Keratinocyte (primary cell): ENCODE results near the gene PCMTD2. TPM values are rescaled to one million over a fixed set of nuclear protein-coding genes. Genes with fewer than 3 reads are reported as not detected.

Experiments
- DNase-seq: peaks from one replicate; pipeline ENCODE4 v3.0.0-alpha.2; 2011; ENCODE audit warnings: low read depth, missing footprints, low spot score
- FAIRE-seq: peaks from 2 replicates; lab custom pipeline; 2011; peaks lifted over from hg19 to GRCh38; lab: Jason Lieb, UNC
- H2AFZ ChIP-seq: 2 replicates; pipeline ENCODE4 v1.6.0; 2012; ENCODE audit warnings: low read length, control low read depth, inconsistent platforms; ENCODE audit not compliant: control insufficient read depth
- H3K27ac ChIP-seq: 2 replicates; pipeline ENCODE4 v1.5.1; 2011; ENCODE audit warnings: low read length; ENCODE audit not compliant: control insufficient read depth, insufficient read depth
- H3K27me3 ChIP-seq: 3 replicates; pipeline ENCODE4 v1.6.0; 2011; ENCODE audit warnings: low read length; ENCODE audit not compliant: control insufficient read depth, insufficient read depth; ENCODE audit errors: extremely low read depth
- H3K36me3 ChIP-seq, 2 experiments: 2 replicates in 1 of 2; 3 replicates in 1 of 2; pipeline ENCODE4 v1.5.1; 2011; ENCODE audit warnings: low read length in 2 of 2, mild to moderate bottlenecking in 1 of 2; ENCODE audit not compliant: control insufficient read depth in 2 of 2, insufficient read depth in 2 of 2; ENCODE audit errors: extremely low read depth in 1 of 2
- H3K4me1 ChIP-seq: 3 replicates; pipeline ENCODE4 v1.5.1; 2011; ENCODE audit warnings: low read length; ENCODE audit not compliant: control insufficient read depth, insufficient read depth; ENCODE audit errors: extremely low read depth
- H3K4me2 ChIP-seq: 3 replicates; pipeline ENCODE4 v1.6.0; 2011; ENCODE audit warnings: low read depth, low read length; ENCODE audit not compliant: control insufficient read depth, insufficient read depth; ENCODE audit errors: extremely low read depth
- H3K4me3 ChIP-seq, 3 experiments: fragments of 200-600 bp in 1 of 3; sonication (generic) in 1 of 3; 2 replicates in 2 of 3; 3 replicates in 1 of 3; pipeline ENCODE4 v1.5.1; 2011 to 2016; ENCODE audit warnings: low read length in 3 of 3, mild to moderate bottlenecking in 3 of 3, control low read depth in 2 of 3, inconsistent platforms in 1 of 3, low read depth in 1 of 3, mixed read lengths in 1 of 3, mixed run types in 1 of 3, moderate library complexity in 1 of 3; ENCODE audit not compliant: control insufficient read depth in 2 of 3, insufficient read depth in 2 of 3; ENCODE audit errors: extremely low read depth in 1 of 3
- H3K79me2 ChIP-seq: 2 replicates; pipeline ENCODE4 v1.6.0; 2012; ENCODE audit warnings: low read length; ENCODE audit not compliant: control insufficient read depth, insufficient read depth
- H3K9ac ChIP-seq: 3 replicates; pipeline ENCODE4 v1.6.0; 2011; ENCODE audit warnings: low read length; ENCODE audit not compliant: control insufficient read depth, insufficient read depth; ENCODE audit errors: extremely low read depth
- H3K9me1 ChIP-seq: 3 replicates; pipeline ENCODE4 v1.6.0; 2011; ENCODE audit warnings: low read length; ENCODE audit not compliant: control insufficient read depth, insufficient read depth; ENCODE audit errors: extremely low read depth
- H3K9me3 ChIP-seq: 2 replicates; pipeline ENCODE4 v1.5.1; 2012; ENCODE audit warnings: low read depth, low read length; ENCODE audit not compliant: control insufficient read depth
- H4K20me1 ChIP-seq: 3 replicates; pipeline ENCODE4 v1.6.0; 2011; ENCODE audit warnings: low read length; ENCODE audit not compliant: control insufficient read depth, insufficient read depth; ENCODE audit errors: extremely low read depth
- EZH2 ChIP-seq: IDR thresholded peaks from one replicate; pipeline ENCODE4 v1.6.1; 2012; ENCODE audit warnings: inconsistent platforms, mild to moderate bottlenecking, low read length, moderate library complexity
- dilution Hi-C: fragments of 300-500 bp; cut with MboI; formaldehyde crosslinking; loops from one replicate; pipeline ENCODE4 v1.7.0; 2020; ENCODE audit warnings: low sequenced_read_pairs; ENCODE audit not compliant: extremely low pct_ligation_motif_present
- polyA plus RNA-seq, 5 experiments: library from polyadenylated mRNA; depleted of rRNA in 3 of 5; stranded (reverse) in 3 of 5; stranded (forward) in 1 of 5; unstranded in 1 of 5; fragments of >200 nt; gene quantifications; 1 replicate in 1 of 5; 2 replicates in 3 of 5; 3 replicates in 1 of 5; pipeline versions ENCODE4 v1.2.1 to v1.2.3, GENCODE V29; 2011 to 2012; ENCODE audit warnings: missing spikeins in 2 of 5, low read depth in 1 of 5, low replicate concordance in 1 of 5
- TF ChIP-seq, protein P1 (sequence below), 3 experiments: IDR thresholded peaks in 1 of 3; conservative IDR thresholded peaks in 1 of 3; optimal IDR thresholded peaks in 1 of 3; 2 replicates in 2 of 3; 3 replicates in 1 of 3; pipeline versions ENCODE3 to v1.5.1; 2011; ENCODE audit warnings: low read length in 3 of 3, mild to moderate bottlenecking in 3 of 3, moderate library complexity in 2 of 3, control low read depth in 1 of 3, inconsistent platforms in 1 of 3; ENCODE audit not compliant: insufficient read depth in 2 of 3; ENCODE audit errors: extremely low read depth in 1 of 3

Gene PCMTD2
- polyA plus RNA-seq, 1 donor (not counting 4 experiments of a cell fraction or from before 2014, with no cell fraction given), result 25.8 TPM

DNA sequence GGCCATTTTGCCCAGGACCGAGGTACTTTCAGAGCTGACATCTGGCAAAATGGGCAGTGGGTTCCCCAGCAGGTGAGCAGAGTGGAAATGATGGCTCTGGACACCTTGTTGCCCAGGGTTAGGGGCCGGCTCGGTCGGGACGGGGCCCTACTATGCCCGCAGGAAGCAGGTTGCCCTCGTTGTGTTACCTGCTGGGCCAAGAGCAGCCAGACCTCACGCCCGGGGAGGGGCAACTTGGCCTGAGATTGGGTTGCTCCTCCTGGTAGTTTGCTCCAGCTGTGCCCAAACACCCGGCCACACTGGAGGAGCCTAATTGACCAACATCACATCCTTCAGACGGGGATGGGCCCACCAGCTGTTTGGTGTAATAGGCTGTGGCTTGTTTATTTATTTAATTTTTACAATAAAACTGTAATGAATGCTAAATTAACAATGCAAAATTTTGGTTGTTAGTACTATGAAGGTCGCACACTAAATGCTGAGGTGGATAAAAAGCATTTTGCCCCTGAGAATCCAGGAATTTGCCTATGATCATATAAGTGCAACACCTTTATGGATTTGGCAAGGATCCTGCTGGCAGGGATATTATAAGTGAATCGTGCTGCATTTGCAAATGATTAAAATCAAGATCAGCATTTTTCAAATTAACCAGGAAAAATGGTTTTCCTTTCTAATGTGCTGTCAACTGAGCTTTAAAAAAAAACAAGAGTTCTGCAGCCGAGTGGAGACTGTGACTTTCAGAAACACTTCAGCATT is 26.6 kb upstream of the PCMTD2 start:
- dilution Hi-C loops, result no loop called here
- Histone ChIP-seq H3K9me1 (no peaks in the 10 kb centered on the region), H2AFZ (no peak overlapping the region), H3K4me3 (no peak overlapping the region), H3K4me1 (peaks cover 15% of the 10 kb centered on the region), H4K20me1 (no peaks in the 10 kb centered on the region), H3K9me3 (no peaks in the 10 kb centered on the region), H3K27me3 (peaks cover 20% of the 10 kb centered on the region), H3K27ac (no peak overlapping the region), H3K9ac (no peak overlapping the region), H3K4me2 (peak overlapping the region; percentile 20), H3K79me2 (no peaks in the 10 kb centered on the region), H3K36me3 (no peaks in the 10 kb centered on the region)
- FAIRE-seq, result no peak
- no peak for TF ChIP-seq EZH2
- TF ChIP-seq, protein P1, sequence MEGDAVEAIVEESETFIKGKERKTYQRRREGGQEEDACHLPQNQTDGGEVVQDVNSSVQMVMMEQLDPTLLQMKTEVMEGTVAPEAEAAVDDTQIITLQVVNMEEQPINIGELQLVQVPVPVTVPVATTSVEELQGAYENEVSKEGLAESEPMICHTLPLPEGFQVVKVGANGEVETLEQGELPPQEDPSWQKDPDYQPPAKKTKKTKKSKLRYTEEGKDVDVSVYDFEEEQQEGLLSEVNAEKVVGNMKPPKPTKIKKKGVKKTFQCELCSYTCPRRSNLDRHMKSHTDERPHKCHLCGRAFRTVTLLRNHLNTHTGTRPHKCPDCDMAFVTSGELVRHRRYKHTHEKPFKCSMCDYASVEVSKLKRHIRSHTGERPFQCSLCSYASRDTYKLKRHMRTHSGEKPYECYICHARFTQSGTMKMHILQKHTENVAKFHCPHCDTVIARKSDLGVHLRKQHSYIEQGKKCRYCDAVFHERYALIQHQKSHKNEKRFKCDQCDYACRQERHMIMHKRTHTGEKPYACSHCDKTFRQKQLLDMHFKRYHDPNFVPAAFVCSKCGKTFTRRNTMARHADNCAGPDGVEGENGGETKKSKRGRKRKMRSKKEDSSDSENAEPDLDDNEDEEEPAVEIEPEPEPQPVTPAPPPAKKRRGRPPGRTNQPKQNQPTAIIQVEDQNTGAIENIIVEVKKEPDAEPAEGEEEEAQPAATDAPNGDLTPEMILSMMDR (optimal IDR thresholded peaks at IDR 0.05 in 1 of 3, IDR thresholded peaks at IDR 0.05 in 1 of 3, conservative IDR thresholded peaks at IDR 0.05 in 1 of 3; ENCODE audit: extremely low read depth in 1 of 3, insufficient read depth in 2 of 3, low read length in 3 of 3), result no peak
- no peak for DNase-seq

GRCh38 chr20:64229507-64230061 is 26.0 kb upstream of the PCMTD2 start:
- H2AFZ ChIP-seq, result no peak overlapping the region
- H3K4me2 ChIP-seq, result peak overlapping the region; percentile 20
- FAIRE-seq, result peak; percentile 90
- no peaks in the 10 kb centered on the region for H4K20me1 ChIP-seq
- H3K4me3 ChIP-seq, result no peak overlapping the region
- no peak overlapping the region for H3K27ac ChIP-seq
- TF ChIP-seq EZH2, result no peak
- H3K4me1 ChIP-seq, result peaks cover 9% of the 10 kb centered on the region
- peaks cover 20% of the 10 kb centered on the region for H3K27me3 ChIP-seq
- no peaks in the 10 kb centered on the region for H3K9me1 ChIP-seq
- no peak overlapping the region for H3K9ac ChIP-seq
- H3K9me3 ChIP-seq, result no peaks in the 10 kb centered on the region
- no peaks in the 10 kb centered on the region for H3K79me2 ChIP-seq
- dilution Hi-C loops, result no loop called here
- DNase-seq, result no peak
- H3K36me3 ChIP-seq, result no peaks in the 10 kb centered on the region
